Forelimb muscle (tissue), 1 donor: ENCODE data around the gene ACCS. TPM values are rescaled to one million over a fixed set of nuclear protein-coding genes. Genes with fewer than 3 reads are reported as not detected.

Experiments
- polyA plus RNA-seq: library from polyadenylated mRNA; unstranded; fragments of 120-200 nt; gene quantifications from one replicate; pipeline ENCODE4 v1.2.1, GENCODE V29; 2013; ENCODE audit not compliant: insufficient read length

The ACCS gene
- polyA plus RNA-seq, 1 donor, result 25.5 TPM

Other genes with a start within 250 kb of the ACCS start
- 26.2 TPM for gene ALKBH3, start 185.4 kb upstream of the ACCS start, polyA plus RNA-seq
- gene C11orf96, start 123.6 kb upstream of the ACCS start, polyA plus RNA-seq, result 24.5 TPM
- not detected for gene ACCSL, start 18.3 kb upstream of the ACCS start, polyA plus RNA-seq
- 45.8 TPM for gene EXT2, start 29.4 kb downstream of the ACCS start, polyA plus RNA-seq
- 2.4 TPM for gene ALX4, start 243.9 kb downstream of the ACCS start, polyA plus RNA-seq